CD4-positive, alpha-beta T cell treated with Interferon alpha-2 for 1 hour (primary cell): Measurements from ENCODE around the gene TCF4.

Source experiments
- DNase-seq, 2 donors: peaks; one replicate each; pipeline ENCODE4 v3.0.0-alpha.2; 2020 to 2022

The TCF4 gene

GRCh38 chr18:55541571-55541970 lies 46.4 kb downstream of the TCF4 start:
- no peak for DNase-seq

GRCh38 chr18:55539240-55539639 lies 48.8 kb downstream of the TCF4 start:
- DNase-seq = no peak

GRCh38 chr18:55534996-55535395 lies 53.0 kb downstream of the TCF4 start:
- no peak for DNase-seq

GRCh38 chr18:55534547-55534946 lies 53.4 kb downstream of the TCF4 start:
- no peak for DNase-seq

GRCh38 chr18:55530166-55530565 lies 57.8 kb downstream of the TCF4 start:
- DNase-seq = no peak

GRCh38 chr18:55529581-55529980 lies 58.4 kb downstream of the TCF4 start:
- no peak for DNase-seq

GRCh38 chr18:55525845-55526244 lies 62.1 kb downstream of the TCF4 start:
- no peak for DNase-seq

- no peak for DNase-seq
Measured at GRCh38 chr18:55524353-55525073, 63.5 kb downstream of the TCF4 start.

GRCh38 chr18:55523001-55523400 lies 65.0 kb downstream of the TCF4 start:
- no peak for DNase-seq

- peak; percentile 4 to 20 for DNase-seq
Measured at GRCh38 chr18:55522011-55522410, 66.0 kb downstream of the TCF4 start.

GRCh38 chr18:55517055-55517454 lies 70.9 kb downstream of the TCF4 start:
- DNase-seq = no peak

- no peak for DNase-seq
Measured at GRCh38 chr18:55515941-55516710, 71.9 kb downstream of the TCF4 start.

- DNase-seq = no peak
Measured at GRCh38 chr18:55515214-55515613, 72.8 kb downstream of the TCF4 start.

GRCh38 chr18:55513161-55513560 lies 74.8 kb downstream of the TCF4 start:
- no peak for DNase-seq

GRCh38 chr18:55511277-55511676 lies 76.7 kb downstream of the TCF4 start:
- no peak for DNase-seq

- peak in 1 of 2 donors; percentile 41 for DNase-seq
Measured at GRCh38 chr18:55510809-55511208, 77.2 kb downstream of the TCF4 start.

GRCh38 chr18:55509631-55510324 lies 78.2 kb downstream of the TCF4 start:
- DNase-seq = no peak

- no peak for DNase-seq
Measured at GRCh38 chr18:55508651-55509050, 79.3 kb downstream of the TCF4 start.

GRCh38 chr18:55506074-55506473 lies 81.9 kb downstream of the TCF4 start:
- DNase-seq = no peak

GRCh38 chr18:55504808-55505207 lies 83.2 kb downstream of the TCF4 start:
- DNase-seq = no peak

- DNase-seq = no peak
Measured at GRCh38 chr18:55503167-55503820, 84.7 kb downstream of the TCF4 start.

GRCh38 chr18:55501982-55502710 lies 85.8 kb downstream of the TCF4 start:
- DNase-seq = no peak

GRCh38 chr18:55501579-55501978 lies 86.4 kb downstream of the TCF4 start:
- DNase-seq = no peak
